ENCODE measurements around the gene RBFOX2.
A peak's percentile ranks its signal among the peaks of the same experiment; 100 is the strongest.
"Not testable (repeated sequence)": the region's sequence is repeated elsewhere in the genome, so short reads cannot be mapped to it uniquely, and the experiment has no call there.

RBFOX2 gene, protein sequence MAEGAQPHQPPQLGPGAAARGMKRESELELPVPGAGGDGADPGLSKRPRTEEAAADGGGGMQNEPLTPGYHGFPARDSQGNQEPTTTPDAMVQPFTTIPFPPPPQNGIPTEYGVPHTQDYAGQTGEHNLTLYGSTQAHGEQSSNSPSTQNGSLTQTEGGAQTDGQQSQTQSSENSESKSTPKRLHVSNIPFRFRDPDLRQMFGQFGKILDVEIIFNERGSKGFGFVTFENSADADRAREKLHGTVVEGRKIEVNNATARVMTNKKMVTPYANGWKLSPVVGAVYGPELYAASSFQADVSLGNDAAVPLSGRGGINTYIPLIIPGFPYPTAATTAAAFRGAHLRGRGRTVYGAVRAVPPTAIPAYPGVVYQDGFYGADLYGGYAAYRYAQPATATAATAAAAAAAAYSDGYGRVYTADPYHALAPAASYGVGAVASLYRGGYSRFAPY

DNA sequence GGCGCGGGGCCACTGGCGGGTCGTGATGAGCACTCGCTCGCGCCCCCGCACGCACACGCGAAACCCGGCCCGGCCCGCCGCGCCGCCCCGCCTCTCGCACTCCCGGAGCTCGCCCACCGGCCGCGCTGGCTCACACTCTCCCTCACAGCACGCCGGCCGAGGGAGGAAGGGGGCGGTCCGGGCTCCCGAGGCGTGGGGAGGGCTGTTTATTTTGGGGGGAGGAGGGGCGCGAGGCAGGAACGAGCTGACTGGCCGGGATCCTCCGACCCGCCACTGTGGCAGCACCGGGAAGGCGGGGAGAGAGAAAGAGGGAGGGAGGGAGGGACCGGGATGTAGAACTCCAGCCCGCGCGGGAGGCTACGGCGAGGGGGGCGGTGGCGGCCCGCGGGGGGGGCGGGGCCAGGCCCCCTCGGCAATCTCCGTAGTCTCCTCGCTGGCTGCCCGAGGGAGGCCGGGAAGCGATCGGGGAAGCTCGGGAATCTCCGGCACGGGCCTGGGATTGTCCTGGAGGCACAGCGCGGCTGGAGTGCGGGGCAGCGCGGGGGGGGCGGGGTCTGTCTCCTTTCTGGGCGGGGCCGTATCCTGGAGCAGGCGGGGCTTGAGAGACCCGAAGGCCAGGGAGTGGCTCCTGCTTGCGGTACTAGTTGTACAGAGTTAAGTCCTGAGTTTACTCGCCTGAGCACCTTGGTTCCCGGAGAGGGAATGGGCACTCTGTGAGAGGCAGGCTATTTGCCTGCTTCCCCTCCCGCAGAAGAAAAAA is at the start of gene RBFOX2:
Gene RBFOX2, minus strand, starts transcription at position 179 of the 760 bp plus-strand sequence. CDS start 399 bp downstream, outside the sequence.
- DNase-seq (ENCODE audit: low read depth): peak; percentile 68

DNA sequence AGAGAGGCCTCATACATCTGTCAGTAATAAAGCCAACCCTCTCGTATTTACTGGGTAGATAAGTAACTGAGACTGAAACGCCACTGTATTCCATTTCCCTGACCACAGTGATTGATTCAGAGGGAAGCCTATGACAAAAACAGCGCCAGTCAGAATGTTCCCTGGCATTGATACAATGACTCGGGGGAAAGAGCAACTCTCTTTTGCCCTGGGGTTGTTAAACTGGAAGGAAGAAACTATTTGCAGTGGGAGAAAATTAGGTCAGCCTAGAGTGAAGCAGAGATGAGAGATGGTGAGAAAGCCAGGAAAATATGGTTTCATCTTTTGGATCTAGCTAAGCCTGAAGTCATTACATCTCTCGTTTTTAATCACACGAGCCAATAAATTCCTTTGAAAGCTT is 48.6 kb upstream of the RBFOX2 start:
- DNase-seq (ENCODE audit: low read depth): no peak

DNA sequence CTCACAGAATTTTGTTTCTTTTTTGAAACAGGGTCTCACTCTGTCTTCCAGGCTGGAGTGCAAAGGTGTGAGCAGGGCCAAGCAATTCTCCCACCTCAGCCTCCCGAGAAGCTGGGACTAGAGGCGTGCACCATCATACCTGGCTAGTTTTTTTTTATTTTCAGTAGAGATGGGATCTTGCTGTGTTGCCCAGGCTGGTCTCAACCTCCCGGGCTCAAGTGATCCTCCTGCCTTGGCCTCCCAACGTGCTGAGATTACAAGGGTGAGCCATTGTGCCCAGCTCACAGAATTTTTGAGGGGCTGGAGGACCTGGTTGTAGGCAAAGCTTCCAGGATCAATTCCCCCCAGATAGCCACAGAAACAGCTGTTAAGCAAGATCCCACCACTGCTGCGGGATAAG is 47.1 kb upstream of the RBFOX2 start:
- DNase-seq (ENCODE audit: low read depth): no peak

DNA sequence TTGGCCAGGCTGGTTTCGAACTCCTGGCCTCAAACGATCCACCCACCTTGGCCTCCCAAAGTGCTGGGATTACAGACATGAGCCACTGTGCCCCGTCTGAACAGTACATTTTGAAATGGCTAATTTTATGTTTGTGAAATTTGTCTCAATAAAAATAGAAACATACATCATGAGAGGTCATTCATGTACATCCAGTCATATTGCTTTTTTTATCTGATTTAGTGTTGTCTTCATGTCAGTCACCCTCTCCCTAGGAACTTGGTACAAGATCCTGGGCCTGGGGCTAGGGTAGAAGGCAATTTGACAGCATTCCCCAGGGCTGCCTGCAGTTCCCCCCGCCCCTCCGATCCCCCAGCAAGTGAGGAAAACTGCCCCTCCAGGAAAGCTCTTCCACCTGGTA is 46.6 kb upstream of the RBFOX2 start:
- DNase-seq (ENCODE audit: low read depth): no peak

DNA sequence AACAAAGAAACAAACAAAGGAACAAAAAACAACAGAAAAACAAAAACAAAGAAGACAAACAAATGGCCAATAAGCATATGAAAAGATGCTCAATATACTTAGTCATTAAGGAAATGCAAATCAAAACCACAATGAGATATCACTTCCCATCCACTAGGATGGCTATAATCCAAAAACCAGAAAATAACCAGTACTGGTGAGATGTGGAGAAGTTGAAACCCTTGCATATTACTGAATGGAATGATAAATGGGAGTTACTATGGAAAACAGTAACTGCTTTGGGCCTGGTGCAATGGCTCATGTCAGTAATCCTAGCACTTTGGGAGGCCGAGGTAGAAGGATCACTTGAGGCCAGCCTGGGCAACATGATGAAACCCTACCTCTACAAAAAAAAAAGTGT is 44.9 kb upstream of the RBFOX2 start:
- no peak for DNase-seq (ENCODE audit: low read depth)

DNA sequence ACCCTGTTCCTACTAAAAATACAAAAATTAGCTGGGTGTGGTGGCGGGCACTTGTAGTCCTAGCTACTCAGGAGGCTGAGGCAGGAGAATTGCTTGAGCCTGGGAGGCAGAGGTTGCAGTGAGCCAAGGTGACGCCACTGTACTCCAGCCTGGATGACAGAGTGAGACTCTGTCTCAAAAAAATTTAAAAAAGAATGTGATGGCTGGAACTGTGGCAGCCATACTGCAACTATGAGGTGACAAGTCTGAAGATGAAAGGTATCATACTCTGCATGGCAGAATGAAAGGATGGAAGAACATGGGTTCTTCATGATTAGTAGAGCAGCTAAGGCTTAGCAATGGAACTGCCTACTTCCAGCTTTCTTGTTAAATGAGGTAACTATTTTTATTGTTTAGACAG is 42.0 kb upstream of the RBFOX2 start:
- not testable (repeated sequence) for DNase-seq (ENCODE audit: low read depth)

DNA sequence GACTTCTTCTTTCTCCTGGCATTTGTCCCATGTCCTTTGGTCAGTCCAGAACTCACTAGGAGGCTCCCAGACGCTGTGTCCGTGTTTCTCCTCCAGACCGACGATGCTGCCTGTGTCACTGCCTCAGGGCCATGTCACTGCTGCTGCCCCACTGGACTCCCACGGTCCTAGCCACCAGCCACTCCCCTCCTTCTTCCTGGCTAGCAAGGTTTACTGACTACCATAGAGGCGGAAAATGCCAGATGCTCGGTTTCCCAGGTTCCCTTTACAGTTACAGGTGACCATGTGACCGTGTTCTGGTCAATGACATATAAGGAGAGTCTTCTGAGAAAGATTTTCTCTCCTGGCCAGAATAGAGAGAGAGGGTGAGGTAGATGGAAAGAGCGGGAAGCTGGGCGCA is 40.7 kb upstream of the RBFOX2 start:
- no peak for DNase-seq (ENCODE audit: low read depth)

DNA sequence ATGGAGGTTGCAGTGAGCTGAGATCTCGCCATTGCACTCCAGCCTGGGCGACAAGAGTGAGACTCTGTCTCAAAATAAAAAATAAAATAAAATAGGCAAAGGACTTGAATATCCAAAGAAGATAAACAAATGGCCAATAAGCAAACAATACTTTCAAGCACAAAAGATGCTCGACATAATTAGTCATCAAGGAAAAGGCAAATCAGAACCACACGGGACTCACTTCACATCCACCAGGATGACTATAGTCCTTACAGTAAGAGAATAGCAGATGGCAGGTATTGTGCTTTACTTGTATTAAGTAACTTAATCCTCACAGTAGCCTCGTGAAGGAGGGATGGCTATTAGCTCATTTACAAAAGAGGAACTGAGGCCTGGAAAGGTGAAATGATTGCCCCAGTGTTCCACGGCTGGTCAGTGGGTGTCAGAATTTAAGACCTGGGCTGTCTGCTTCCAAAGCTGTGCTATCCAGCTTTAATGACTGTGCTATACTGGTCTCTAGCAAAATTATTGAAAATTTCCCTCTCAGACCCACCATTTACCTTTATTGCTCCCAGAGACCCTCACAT is 40.2 kb upstream of the RBFOX2 start:
- DNase-seq (ENCODE audit: low read depth): no peak

DNA sequence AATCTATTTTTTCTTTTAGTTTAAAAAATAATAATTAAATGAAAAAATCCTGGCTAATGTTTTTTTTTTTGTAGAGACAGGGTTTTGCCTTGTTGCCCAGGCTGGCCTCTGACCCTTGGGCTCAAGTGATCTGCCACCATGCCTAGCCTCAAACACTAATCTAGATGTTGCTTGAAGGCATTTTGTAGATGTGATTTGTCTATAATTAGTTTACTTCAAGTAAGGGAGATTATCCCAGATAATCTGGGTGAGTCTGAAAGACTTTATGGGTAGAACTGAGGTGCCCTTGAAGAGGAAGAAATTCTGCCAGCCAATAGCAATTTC is 38.6 kb upstream of the RBFOX2 start:
- DNase-seq (ENCODE audit: low read depth): no peak

DNA sequence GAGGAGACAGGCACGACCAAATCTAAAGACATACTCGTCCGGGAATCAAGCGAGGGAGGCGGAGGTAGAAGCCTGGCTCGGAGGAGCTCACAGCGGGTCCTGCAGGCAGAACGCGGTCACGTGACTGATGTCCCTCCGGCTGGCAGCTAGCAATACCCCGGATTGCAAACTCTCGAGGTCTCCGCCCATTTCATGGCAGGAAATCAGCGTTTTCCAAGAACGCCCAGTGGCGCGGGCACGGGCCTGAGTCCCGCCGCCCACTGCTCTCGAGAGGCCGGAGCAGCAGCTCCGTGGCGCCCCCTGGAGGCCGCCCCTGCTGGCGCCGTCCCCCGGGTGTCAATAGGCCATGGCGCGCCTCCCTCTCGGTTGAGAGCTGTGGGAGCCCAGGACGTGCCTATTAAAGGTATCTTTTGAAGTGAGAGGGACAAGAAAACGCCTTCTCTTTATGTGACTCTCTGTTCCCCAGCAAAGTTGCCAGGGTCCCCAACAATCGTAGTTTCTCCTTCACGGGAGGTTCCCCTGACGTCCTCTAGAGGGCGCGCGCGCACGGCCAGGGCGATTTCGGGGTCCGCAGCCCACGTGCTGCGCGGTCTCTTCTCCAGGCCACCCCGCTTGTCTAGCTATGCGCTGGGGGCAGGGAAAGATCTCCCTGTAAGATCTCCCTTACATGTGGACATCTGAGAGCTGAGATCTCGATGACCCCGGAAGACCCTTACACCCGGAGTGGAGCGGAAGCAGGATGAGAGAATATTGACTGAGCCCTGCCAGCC is 37.3 kb upstream of the RBFOX2 start:
- peak; percentile 42 for DNase-seq (ENCODE audit: low read depth)

DNA sequence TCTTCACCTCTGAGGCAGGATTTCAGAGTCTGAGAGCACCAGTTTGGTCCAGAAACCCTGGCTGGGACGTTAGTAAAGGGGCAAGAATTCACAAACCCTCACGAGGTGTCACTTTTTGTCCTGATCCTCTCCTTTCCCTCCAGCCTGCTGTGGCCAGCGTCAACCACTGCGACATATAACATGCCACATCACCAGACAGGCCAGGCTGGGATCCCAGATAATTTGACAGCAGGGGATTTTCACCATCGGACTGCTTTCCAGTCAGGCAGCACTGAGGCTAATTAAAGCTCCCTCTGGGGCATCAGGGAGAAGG is 36.8 kb upstream of the RBFOX2 start:
- DNase-seq (ENCODE audit: low read depth): no peak

DNA sequence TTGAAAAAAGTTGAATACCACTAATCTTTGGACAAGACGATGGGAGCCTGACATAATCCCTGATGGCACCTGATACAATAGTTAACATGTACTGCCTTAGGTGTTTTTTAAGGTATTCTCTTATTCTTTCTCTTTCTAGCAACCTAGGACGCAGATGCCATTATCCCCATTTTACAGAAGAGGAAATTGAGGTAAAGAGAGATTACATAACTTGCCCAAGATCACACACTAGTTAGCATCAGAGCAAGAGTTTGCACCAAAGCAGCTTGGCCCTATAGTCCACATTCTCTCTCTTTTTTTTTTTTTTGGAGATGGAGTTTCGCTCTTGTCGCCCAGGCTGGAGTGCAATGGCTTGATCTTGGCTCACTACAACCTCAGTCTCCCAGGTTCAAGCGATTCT is 35.7 kb upstream of the RBFOX2 start:
- no peak for DNase-seq (ENCODE audit: low read depth)

DNA sequence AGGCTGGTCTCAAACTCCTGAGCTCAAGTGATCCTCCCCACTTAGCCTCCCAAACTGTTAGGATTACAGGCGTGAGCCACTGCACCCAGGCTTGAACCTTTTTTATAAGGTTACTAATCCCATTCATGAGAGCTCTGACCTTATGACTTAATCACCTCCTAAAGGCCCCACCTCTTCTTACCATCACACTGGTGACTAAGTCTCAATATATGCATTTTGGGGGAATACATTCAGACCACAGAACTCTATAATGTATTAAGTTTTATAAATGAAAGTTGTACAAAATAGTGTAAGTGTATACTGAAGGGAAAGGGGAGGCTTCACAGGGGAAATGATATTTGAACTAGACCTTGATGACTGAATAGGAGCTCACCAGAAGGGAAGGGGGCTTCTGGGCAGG is 28.4 kb upstream of the RBFOX2 start:
- DNase-seq (ENCODE audit: low read depth): no peak

DNA sequence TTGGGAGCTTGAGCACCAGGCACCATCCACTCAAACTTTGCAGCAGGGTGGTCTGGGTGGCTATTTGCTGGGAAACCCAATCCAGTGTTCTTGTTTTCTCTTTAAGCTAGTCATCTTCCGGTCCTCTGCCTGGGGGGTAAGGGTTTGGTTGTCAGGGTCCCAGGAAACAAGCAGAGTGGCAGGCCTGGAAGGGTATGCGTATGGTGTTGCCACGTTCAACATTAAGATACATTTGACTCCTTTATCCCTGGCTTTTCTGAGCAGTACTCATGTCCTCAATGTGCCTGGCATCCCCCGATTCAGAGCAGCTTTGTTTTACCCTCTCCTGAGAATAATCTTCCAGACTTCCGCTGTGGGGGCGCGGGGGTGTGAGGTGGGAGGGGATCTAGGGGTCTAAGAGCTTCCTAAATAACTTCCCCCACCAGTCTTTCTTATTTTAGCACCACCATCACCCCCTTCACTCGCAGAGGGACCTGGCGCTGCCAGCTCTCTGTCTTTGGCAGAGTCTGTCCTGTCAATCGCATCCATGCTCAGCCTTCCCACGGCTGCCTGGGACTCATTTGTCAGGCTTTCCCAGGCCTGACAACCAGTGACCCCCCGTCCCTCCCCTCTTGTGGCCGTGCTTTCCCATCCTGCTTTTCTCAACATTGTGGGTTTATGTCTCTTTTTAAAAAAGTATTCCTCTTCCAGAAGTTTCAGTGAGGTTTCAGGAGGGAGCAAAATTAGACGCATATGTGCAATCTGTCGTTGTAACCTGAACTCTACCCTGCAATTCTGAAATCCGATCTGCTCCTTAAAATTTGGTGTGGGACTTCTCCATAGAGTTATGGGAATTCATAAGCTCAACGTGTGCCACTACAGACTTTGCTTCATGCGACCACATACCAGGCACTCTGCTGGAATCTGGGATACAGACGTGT is 27.0 kb upstream of the RBFOX2 start:
- no peak for DNase-seq (ENCODE audit: low read depth)

DNA sequence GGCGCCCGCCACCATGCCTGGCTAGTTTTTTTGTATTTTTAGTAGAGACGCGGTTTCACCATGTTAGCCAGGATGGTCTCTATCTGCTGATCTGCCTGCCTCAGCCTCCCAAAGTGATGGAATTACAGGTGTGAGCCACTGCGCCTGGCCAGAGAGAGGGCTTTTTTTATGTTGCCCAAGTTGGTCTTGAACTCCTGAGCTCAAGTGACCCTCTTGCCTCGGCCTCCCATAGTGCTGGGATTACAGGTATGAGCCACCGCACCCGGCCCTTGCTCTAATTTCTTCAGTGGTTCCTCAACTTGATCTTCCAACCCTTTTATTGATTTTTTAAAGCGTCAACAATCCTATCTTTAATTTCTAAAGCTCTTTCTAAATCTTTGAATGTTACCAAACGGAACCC is 25.8 kb upstream of the RBFOX2 start:
- not testable (repeated sequence) for DNase-seq (ENCODE audit: low read depth)

DNA sequence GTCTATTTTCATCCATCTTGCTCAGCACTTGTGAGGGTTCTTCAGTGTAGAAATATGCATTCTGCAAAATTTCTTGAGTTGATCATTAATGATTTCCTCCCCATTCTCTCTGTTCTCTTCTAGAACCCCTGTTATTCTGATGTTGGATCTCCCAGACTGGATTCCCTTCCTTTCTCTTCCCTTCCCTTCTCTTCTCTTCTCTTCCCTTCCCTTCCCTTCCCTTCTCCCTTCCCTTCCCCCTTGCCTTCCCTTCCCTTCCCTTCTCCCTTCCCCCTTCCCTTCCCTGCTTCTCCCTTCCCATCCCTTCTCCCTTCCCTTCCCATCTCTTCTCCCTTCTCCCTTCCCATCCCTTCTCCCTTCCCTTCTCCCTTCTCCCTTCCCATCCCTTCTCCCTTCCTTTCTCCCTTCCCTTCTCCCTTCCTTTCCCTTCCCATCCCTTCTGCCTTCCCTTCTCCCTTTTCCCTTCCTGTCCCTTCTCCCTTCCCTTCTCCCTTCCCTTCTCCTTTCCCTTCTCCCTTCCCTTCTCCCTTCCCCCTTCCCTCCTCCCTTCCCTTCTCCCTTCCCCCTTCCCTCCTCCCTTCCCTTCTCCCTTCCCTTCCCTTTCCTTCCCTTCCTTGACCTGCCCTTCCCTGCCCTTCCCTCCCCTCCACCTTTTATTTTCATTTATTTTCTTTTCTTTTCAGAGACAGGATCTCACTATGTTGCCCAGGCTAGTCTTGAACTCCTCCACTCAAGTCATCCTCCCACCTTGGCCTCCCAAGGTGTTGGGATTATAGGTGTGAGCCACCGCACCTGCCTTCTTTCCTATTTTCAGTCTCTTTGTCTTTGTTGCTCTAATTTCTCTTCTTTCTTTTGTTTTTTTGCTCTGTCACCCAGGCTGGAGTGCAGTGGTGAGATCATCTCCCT is 24.9 kb upstream of the RBFOX2 start:
- no peak for DNase-seq (ENCODE audit: low read depth)

DNA sequence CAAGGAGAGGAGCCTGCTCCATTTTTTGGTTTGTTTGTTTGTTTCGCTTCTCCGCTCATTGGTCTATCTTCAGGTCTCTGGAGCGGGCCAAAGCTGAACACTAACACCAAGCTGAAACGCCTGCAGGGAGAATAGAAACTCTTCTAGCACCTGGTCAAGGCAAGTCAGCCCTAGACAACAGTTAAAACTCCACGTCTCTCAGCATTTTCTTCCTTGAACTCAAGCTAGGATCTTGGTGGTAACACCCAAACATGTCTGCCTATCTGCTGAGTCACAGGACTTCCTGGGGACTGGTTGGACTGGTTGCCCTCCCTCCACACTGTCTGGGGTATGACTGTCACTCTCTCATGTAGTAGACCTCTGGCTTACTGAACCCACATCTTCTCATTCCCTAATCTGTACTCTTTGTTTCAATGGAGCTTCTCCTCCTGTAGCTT is 23.9 kb upstream of the RBFOX2 start:
- no peak for DNase-seq (ENCODE audit: low read depth)

DNA sequence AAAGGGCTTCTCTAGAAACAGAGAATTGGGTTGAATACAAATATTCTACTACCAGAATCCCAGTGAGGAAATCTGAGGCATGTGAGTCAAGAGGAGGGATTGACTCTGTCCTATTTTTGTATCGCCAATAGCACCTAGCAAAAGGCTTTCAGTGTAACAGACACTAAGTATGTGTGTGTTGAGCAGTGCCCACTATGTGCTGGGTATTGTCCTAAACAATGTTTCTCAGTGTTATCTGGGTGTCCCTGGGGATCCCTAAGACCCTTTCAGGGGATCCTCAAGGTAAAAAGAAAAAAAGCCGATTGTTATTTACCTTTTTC is 21.0 kb upstream of the RBFOX2 start:
- no peak for DNase-seq (ENCODE audit: low read depth)

DNA sequence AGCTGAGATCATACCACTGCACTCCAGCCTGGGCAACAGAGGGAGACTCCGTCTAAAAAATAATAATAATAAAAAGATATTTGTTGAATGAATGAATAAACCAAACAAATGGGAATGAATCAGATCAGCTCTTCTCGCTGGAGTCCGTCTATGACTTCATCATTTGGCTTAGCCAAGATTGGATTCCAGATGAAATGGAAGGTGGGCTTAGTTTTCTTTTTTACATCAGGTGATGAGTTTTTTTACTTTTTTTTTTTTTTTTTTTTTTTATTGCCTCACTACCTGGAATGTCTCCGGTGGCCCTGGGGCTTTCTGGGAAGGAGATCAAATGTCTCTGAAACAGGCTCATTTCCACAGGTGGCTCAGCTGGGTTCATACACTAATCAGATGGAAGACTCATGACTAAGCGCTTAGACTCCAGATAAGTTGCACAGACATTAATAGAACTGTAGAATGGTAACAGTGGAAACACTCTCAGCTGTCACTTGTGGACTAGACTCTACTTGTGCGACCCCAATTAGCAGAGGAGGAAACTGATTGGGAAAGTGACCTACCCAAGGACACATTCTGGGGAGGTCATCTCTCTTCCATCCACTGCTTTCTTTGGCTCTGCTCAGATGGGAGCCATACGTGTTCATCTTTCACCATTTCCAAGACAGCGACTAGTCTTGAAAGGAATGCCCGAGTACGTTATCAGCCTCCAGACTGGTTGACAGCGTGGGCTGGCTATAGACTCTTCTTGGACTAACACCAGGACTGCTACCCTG is 20.5 kb upstream of the RBFOX2 start:
- no peak for DNase-seq (ENCODE audit: low read depth)

DNA sequence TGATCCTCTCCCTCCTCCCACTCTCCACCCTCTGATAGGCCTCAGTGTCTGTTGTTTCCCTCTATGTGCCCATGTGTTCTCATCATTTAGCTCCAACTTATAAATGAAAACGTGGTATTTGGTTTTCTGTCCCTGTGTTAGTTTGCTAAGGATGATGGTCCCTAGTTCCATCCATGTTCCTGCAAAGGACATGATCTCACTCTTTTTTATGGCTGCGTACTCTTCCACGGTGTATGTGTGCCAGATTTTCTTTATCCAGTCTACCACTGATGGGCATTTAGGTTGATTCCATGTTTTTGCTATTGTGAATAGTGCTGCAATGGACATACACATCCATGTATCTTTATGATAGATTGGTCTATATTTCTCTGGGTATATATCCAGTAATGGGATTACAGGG is 15.9 kb upstream of the RBFOX2 start:
- DNase-seq (ENCODE audit: low read depth): not testable (repeated sequence)

All from stimulated activated CD8-positive, alpha-beta memory T cell treated with anti-CD3 and anti-CD28 coated beads, Interleukin-4, amount 100 ng/mL, for 24 hours (primary cell).